Measurements from ENCODE around the gene APBA2. TPM values are rescaled to one million over a fixed set of nuclear protein-coding genes. Genes with fewer than 3 reads are reported as not detected.
A peak's percentile ranks its signal among the peaks of the same experiment; 100 is the strongest.

APBA2 gene
- polyA plus RNA-seq, 1 donor = 12.6 TPM

DNA sequence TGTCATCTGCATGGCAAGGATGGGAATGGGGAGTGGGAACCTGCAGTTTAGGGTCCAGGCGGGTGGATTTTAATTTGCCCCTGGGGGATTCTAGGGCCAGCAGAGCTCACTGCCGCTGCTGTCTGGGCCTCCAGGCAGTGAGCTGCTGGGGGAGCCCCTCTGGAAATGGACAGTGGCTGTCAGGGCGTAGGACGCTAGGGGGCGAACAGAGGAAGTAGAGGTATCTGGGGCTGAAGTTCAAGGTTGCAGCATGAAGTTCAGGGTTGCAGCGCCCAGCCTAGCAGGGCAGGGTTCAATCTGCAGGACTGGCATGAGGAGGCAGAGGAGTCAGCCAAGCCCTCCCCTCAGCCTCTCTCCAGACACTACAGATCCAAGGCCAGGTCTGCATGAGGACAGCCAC, 49.5 kb downstream of the APBA2 start:
- DNase-seq = no peak

DNA sequence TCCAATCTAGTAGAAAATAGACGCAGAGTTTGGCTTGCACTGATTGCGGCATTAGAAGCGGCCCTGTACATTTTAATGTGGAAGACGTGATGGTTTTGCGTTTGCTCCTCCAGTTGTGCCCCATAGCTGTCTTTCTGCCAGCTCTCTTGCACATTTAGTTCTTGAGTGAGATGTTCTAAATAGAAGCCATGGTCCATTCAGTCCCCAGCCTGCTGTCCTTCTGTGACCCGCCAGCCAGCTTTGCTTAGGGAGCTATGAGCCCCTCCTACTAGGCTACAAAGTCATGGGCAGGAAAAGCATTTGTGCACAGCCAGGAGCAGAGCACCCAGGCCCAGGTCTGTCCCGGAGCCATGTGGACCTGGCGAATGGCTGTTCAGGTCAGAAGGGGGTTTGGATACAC, 50.3 kb downstream of the APBA2 start:
- no peak for DNase-seq

DNA sequence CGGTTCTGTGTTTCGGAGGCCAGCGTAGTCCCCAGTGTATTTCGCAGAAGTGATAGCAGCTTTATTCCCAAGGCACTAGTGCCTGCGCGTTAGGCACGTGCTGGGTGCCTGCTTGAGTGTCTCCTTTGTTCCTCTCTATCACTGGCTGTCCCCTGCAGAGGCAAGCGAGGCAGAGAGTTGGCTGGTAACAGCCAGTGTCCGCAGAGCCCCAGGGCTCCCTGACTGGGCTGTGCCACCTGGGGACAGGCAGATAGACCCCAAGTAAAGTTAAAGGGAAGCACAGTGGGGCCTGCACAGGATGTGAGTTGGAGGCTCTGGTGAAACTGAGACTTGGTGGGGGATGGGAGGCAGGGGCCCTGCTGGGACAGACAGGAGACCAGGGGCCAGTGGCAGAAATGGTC, 50.7 kb downstream of the APBA2 start:
- no peak for DNase-seq

DNA sequence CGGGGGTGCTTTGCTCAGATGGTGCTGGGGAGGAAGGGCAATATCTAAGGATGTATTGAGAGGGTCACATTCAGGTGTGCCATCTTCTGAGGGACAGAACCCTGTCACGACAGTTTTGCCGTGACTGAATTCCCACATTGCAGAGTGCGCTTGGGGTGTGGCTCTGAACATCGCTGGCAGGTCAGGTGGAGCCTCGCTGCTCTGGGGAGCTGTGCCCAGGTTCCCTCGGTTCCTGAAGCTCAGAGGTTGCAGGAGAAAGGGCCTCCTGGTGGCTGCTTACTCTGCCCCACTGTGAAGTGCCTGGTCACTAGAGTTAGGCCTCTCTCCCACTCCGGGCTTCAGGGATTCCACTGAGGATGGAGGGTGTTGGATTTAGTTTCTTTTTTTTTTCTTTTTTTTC, 51.5 kb downstream of the APBA2 start:
- DNase-seq = no peak

DNA sequence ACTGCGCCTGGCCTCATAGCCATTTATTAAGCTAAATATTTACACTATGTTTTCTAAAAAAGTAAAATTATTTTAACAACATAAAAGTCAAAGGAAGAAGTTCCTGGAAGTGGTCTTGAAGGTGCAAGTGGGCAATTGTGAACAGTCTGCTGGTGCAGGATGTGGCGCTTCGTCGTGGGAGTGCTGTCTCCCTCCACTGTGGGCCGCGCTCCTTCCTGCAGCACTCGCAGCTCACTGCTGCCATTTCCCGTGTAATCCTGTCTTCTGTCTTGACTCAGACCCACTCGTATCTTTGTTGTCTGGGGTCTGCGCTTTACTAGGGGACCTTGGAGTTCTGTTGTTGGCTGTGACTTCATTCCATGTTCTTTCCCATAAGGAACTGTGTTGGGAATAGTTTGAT, 56.3 kb downstream of the APBA2 start:
- DNase-seq = no peak

DNA sequence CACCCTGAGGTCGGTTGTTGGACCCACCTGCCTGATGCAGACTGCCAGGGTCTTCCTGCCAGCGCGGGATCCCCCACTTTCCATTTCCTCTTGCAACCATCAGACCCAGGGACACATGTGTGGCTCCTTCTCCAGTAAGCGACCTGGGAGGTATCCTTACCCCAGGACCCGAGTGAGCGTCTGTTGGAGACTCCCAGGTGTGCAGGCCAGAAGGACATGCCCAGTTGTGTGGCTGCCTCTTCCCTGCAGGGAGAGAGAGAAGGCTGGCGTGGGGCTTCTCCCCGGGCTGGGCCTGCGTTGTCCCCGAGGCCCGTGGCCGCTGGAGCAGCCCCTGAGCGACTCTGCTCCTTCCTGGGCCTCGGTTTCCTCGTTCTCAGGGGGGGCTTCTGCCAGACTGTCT, 56.8 kb downstream of the APBA2 start:
- DNase-seq = no peak

DNA sequence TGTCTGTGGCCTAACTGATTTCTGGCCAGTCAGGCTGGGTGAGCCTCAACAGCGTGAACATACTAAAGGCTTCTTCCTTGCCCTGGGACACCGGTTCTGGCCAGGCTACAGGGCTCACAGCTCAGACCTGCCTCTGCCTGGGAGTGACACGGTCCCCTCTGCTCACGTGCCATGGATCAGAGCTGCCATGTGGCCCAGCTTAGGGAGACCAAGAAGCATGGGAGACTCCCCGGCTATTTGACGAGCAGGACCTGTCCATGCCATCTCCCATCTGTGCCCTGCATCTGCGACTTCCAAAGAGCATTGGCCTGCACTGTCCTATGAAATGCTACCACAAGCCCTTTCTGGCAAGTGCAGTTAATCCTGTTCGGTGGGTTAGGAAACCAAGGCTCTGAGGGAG, 57.4 kb downstream of the APBA2 start:
- no peak for DNase-seq

DNA sequence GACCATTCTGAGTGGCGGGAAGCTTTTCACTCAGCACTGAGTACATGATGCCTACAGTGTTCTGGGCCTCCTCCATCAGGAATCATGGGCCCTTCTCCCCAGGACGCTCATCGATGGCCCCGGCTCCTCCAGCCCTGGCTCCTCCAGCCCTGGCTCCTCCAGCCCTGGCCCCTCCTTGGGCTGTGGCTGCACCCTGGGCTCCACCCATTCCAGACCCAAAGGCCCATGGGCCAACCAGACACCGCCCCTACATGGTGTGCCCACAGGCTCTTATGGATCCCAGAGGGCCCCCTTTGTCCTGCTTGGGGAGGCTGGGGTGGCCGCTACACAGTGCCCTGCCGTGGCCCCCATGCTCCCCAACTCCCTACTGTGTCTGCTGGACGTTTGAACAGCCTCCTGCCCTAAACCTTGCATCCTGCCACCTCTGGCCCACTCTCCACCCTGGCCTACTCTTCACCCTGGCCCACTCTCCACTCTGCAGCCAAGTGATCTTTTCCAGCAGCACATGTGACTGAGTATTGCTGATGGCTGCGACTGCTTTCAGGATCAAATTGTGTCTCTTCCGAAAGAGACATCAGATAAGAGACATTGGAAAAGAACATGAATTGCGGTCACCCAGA, 57.9 kb downstream of the APBA2 start:
- no peak for DNase-seq

DNA sequence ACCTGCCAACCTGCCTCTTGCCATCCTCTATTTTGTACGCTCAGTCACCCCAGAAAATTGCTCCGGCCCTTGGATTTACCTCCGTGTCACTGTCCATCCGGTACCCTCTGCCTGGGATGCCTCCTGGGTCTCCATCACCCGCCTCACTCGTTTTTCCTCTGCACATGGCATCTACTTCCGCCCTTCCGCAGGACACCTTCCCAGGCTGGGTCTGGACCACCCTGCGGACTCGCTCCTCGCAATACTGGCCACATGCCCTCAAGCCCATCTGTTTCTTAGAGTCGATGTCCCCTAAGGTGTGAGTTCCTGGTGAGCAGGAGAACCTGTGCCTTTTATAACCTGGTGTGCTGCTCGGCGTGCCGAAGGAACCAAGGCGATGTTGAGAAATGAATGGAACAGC, 58.5 kb downstream of the APBA2 start:
- DNase-seq = no peak

DNA sequence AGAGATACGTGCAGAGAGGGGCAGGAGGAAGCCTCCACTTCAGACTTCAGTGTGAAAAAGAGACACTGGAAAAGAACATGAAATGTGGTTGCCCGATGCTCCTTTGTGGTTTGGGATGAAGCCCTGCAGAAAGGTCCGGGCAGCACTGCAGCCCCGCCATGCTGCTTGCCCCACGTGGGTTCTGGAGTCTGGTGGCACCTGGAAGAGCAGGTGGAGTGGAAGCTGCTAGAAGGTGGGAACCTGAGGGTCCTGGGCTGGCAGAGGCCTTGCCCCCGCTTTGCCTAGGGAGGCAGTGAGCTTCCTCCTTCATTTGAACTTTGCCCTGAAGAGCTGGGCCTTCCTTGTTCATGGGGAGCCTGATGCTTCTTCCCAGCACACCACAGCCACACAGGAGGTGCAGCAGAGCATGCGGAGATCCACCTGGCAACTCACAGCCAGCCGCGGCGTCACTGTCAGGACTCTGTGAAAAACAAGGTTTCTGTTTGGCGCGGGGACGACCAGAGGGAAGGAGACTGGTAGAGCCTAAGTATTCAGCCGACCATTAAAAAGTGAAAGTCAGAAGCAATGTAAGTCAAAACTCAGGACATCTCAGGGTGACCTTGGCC, 59.0 kb downstream of the APBA2 start:
- DNase-seq = no peak

DNA sequence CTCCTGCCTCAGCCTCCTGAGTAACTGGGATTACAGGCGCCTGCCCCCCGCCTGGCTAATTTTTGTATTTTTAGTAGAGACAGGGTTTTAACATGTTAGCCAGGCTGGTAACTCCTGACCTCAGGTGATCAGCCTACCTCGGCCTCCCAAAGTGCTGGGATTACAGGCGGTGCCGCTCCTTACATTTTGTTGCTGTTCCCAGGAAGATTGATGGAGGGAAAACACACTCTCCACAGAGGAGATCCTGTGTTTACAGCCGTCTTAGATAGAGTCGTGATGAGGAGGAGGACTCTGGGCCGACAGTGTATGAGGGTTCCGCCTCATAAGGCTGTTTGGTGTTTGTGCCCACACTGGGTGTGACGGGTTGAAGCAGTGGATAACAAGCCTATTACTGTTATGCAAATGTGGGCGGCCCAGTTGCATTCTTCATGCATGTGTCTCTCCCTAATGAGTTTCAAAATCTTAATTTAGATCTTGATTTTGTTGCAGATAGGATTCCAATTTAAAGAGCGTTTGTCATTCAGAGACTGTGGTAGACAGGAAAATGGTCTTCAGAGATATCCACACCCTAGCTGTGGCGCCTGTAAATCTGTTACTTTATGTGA, 60.0 kb downstream of the APBA2 start:
- no peak for DNase-seq

DNA sequence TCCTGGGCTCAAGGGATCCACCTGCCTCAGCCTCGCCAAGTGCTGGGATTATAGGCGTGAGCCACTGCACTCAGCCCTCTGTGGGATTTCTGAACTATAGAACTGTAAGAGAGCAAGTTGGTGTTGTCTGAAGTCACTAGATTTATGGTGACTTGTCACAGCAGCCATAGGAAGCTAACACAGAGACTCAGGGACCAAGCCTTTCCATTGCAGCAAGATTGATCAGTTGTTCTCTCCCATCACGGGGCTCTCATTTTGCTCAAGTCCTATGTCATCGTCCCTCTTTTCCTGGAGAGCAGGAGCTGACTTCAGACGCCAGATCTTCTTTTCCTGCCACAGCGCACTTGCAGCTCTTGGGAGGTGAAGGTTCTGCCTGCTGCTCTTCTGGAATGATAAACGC, 61.0 kb downstream of the APBA2 start:
- no peak for DNase-seq

DNA sequence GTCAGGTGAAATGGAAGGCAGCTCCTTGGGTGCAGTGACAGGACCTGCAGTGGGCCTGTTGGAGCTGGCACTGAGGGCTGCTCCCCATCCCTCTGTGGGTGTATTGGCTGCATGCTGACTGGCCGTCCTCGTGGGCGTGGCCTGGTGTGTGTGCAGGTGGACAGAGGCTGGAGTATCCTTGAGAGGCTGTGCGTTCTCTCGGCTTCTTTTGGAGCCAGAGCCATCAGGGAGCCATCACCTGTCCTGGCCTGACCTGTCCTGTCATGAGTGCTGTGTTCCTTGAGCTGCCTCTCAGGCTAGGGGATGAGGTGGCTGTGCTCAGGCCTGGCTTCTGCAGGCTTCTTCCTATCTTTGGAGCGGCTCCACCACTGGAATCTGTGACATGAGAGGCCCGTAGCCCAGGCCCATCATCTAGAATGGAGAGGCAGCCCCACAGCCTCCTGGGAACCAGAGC, 61.5 kb downstream of the APBA2 start:
- DNase-seq = no peak

DNA sequence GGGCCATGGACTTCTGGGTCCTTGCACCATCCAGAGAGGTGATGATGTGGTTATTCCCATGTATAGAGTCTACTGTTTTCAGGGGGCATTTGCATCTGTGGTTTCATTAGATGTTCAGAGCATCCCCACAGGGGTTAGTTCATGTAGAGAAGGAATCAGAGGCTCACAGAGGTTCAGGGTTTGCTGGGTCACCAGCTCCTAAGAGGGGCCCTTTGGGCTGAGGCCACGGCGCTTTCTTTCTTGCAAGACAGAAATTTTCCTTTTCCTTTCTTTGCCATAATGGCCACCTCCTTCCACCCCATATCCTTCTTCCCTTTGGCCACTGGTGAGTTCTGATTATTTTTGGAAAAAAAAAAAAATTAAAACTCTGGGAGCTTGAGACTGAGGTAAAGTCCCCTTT, 62.3 kb downstream of the APBA2 start:
- DNase-seq = no peak

DNA sequence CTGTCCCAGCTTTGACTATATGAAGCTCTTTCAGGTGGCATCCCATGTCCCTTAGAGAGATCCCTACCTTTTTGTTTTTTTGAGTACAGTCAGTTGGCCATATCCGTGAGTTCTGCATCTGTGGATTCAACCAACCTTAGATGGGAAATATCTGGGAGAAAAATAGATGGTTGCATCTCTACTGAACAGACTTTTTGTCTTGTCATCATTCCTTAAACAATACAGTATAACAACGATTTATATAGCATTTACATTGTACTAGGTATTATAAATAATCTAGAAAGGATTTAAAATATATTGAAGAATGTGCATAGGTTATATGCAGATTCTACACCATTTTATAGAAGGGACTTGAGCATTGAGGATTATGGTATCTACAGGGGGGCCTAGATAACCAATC, 65.1 kb downstream of the APBA2 start:
- no peak for DNase-seq

DNA sequence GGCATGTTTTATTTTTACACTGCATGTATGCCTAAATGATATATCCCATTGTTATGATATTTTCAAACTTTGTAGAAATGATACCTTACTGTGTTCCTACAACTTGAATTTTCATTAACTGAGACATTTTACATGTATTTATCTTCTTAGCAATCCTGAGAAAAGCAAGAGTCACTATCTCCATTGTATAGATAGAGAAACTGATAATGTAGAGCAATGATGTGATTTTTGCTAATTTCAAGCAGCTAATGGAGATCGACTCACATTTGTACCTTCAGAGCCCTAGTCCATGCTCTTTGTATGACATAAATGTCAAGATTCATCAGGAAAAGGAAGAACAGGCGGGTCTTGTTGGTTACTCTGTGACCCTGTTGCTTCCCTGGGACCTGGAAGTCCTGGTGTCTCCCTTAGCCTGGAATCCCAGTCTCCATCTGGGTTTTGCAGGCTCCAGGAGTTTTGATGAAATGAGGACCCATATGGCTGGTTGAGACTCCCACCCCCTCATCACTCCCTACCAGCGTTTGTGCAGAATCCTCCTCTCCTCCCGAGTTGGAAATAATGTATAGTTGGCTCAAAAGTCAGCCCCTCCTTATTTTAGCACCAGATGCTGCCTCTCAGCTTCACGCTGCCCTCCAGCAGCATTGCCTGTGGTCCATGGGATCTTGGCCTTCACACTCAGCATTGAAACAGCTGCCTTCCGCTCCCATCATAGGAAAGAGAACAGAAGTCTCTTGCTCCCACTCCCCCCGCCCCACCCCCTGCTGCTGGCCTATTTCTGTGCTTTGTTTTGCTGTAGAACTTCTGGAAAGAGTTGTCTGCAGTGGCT, 67.1 kb downstream of the APBA2 start:
- no peak for DNase-seq

DNA sequence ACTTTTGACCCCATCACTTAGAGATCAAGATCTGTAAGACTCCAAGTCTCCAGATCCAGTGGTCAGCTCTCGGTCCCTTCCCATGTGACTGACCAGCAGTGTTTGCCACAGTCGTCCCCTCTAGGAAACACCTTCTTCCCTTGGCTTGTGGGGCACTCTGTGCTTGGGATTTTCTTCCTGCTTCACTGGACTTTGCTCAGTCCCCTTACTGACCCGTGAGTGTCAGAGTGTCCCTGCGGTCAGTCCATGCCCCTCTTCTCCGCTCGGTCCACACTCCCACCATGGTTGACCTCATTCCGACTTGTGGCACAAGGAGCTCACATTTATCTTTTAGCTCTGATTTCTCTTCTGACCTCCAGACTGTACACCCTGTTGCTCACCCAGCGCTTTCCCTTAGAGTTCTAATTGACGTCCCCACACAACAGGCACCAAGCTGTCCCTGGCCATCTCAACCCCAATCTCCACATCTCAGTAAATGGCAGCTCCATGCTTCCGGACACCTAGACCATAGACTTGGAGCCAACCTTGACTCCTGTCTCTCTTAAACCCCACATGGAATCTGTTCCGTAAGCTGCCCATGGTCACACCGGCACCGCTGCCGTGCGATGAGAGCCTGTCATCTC, 67.9 kb downstream of the APBA2 start:
- no peak for DNase-seq

DNA sequence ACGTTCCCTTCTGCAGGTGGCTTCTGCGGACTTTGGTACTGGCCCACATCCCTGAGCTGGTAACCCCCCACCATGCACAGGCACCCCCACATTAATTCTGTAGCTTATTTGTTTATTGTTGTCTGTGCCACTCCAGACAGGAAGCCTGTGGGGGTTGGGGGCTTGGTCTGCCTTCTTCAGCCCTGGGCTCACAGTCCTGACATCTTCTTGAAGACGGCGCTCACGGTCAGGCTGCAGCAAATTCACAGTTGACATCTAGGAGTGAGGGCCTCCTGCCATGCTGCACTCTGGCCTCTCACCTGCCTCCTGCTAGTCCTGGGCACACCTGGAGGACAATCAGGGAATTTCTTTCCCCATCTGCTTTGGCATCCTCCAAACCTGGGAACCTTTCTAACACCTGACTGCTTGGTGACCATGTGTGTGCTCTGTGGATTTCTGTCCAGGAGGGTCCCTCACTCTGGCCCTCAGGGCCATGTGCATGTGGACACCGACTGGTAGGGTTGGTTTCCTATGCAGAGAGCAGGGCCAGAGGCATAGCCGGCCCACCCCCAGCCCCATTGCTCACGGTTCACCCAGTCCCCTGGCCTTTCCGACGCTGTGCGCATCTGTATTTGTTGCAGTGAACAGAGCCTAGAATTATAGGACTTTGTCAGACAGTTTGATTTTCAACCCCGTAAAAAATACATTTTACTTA, 68.8 kb downstream of the APBA2 start:
- no peak for DNase-seq

DNA sequence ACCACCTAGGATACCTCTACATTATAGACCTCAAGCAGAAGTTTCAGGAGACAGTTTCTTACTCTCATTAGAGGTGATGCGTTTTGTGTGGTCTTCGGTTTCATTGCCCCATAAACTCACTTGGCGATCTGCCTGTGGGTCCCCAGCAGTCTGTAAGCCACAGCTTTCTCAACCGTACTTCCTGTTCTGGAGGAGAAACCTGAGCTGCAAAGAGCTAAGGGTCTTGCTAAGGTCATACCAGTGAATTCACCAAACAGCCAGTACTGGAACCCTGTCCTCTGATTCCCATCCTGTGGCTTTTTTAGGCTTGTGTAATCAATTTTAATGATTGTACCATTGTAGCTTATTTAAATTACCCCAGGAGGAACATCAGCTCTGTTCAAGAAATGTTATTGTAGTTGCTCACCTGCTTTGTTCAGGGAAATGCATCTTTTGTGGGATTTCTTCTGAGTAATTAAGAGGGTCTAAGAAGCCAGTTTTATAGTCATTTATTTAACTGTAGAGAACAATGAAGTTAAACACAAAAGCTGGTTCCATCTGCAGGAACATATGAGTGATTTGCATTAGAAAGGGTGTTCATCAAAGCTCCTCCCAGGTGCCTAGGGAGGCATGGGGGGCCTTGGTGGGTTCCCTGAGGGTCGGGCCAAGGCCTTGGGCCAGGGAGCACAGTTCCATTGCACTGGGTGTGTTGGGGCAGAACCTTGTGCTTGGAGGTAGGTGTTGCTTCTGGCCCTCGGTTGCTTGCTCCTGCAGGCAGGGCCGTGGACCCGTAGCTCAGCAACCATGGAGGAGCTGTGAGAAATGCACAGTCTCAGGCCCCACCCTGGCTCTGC, 69.6 kb downstream of the APBA2 start:
- DNase-seq = peak; percentile 73

DNA sequence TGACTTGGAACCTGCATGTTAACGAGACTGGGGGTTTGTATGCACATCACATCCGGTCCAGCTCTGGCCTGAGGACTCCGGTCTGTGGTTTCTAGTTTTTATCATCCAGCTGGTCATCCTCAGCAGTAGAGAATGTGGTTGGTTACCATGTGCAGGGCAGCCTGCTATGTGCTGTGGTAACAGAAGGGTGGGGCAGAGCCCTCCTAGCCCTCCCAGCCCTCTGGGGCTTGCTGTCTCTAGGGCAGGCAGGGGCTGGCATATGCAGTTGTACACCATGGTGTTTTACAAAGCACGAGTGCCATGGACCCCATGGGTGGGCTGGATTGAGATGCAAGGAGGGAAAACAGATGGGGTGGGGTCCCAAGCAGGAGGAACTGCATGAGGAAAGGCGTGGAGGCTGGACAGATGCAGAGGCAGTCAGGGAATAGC, 70.2 kb downstream of the APBA2 start:
- DNase-seq = no peak

DNA sequence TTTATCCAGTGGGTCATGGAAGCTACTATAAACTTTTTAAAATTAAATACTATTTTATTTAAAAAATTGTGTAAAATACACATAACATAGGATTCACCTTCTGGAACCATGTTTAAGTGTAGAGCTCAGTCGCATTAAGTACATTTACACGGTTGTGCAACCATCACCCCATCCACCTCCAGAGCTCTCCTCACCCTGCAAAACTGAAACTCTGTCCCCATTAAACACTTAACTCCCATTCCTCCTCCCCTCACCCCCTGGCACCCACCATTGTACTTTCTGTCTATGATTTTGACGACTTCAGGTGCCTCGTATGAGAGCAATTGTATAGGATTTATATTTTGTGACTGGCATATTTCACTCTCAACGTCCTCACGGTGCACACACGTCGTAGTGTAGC, 70.7 kb downstream of the APBA2 start:
- DNase-seq = no peak

Measured in left kidney (tissue), 2 donors.